TTC549 (cell line): ENCODE data around the gene NEMP1.
A peak's percentile ranks its signal among the peaks of the same experiment; 100 is the strongest.
"Not testable (repeated sequence)": the region's sequence is repeated elsewhere in the genome, so short reads cannot be mapped to it uniquely, and the experiment has no call there.

ENCODE experiments used
- FAIRE-seq: peaks from 2 replicates; lab custom pipeline; 2012; peaks lifted over from hg19 to GRCh38; lab: Jason Lieb, UNC

Gene NEMP1

GRCh38 chr12:57027011-57027804 lies 51.4 kb downstream of the NEMP1 start:
- no peak for FAIRE-seq

- no peak for FAIRE-seq
These were observed 53.4 kb downstream of the NEMP1 start for GRCh38 chr12:57025196-57025595.

- FAIRE-seq, result not testable (repeated sequence)
These were observed 56.3 kb downstream of the NEMP1 start for GRCh38 chr12:57022324-57022723.

GRCh38 chr12:57019983-57020719 lies 58.4 kb downstream of the NEMP1 start:
- FAIRE-seq, result no peak

- no peak for FAIRE-seq
These were observed 59.7 kb downstream of the NEMP1 start for GRCh38 chr12:57018906-57019305.

GRCh38 chr12:57018353-57018752 lies 60.2 kb downstream of the NEMP1 start:
- not testable (repeated sequence) for FAIRE-seq

- no peak for FAIRE-seq
These were observed 62.2 kb downstream of the NEMP1 start, which contains the start of gene TAC3 for GRCh38 chr12:57016348-57016747. TAC3 (minus strand) TSS chr12:57016529; CDS start chr12:57015797, 732 bp downstream.

- FAIRE-seq, result no peak
These were observed 65.8 kb downstream of the NEMP1 start for GRCh38 chr12:57012600-57013465.

GRCh38 chr12:57011438-57012424 lies 66.9 kb downstream of the NEMP1 start:
- FAIRE-seq, result no peak

GRCh38 chr12:57010627-57011247 lies 67.9 kb downstream of the NEMP1 start:
- no peak for FAIRE-seq

GRCh38 chr12:57009949-57010626 lies 68.5 kb downstream of the NEMP1 start:
- FAIRE-seq, result no peak

GRCh38 chr12:57008178-57008577 lies 70.4 kb downstream of the NEMP1 start:
- FAIRE-seq, result peak; percentile 67

GRCh38 chr12:57006809-57007475 lies 71.6 kb downstream of the NEMP1 start:
- no peak for FAIRE-seq

GRCh38 chr12:57005980-57006808 lies 72.4 kb downstream of the NEMP1 start, which contains the start of gene ZBTB39:
ZBTB39 (minus strand) TSS chr12:57006546; CDS start chr12:57004917, 1,629 bp downstream.
- FAIRE-seq, result no peak
